Caco-2 (cell line): Measurements from ENCODE around the gene CDC73. TPM values are rescaled to one million over a fixed set of nuclear protein-coding genes. Genes with fewer than 3 reads are reported as not detected.

Experiments
- Bru-seq: library from RNA; stranded (reverse); fragments of 400-500 nt; gene quantifications from one replicate; lab custom pipeline; 2021; lab: Mats Ljungman, UMichigan
- BruChase-seq, 2 experiments: library from RNA; stranded (reverse); fragments of 400-500 nt; gene quantifications; one replicate each; lab custom pipeline; 2021; lab: Mats Ljungman, UMichigan
- BruUV-seq: library from RNA; stranded (reverse); fragments of 400-500 nt; replicated peaks from 2 replicates; lab custom pipeline; 2021; lab: Mats Ljungman, UMichigan
- CTCF ChIA-PET: fragments of 300-600 bp; sonication (Branson Sonifier 250); formaldehyde crosslinking; loops from one replicate; lab custom pipeline; 2022; ENCODE audit warnings: antibody characterized with exemption; lab: Charles Lee
- POLR2A ChIA-PET: fragments of 300-600 bp; sonication (Branson Sonifier 250); formaldehyde crosslinking; loops from one replicate; lab custom pipeline; 2022; ENCODE audit warnings: antibody characterized with exemption; lab: Charles Lee
- DNase-seq, 2 experiments: peaks; one replicate each; pipeline versions ENCODE4 v3.0.0 to v3.0.0-alpha.2; 2020 to 2022
- H3K27me3 ChIP-seq: replicated peaks from 2 replicates; pipeline ENCODE4 v1.6.0; 2011; ENCODE audit warnings: low read length; ENCODE audit not compliant: control insufficient read depth, insufficient read depth
- H3K36me3 ChIP-seq: 2 replicates; pipeline ENCODE4 v1.5.1; 2011; ENCODE audit warnings: low read length; ENCODE audit not compliant: control insufficient read depth, insufficient read depth
- H3K4me1 ChIP-seq: fragments of 250-450 bp; sonication (Bioruptor Pico); 2 replicates; pipeline ENCODE4 v1.5.1; 2020; ENCODE audit warnings: mild to moderate bottlenecking
- H3K4me3 ChIP-seq: 2 replicates; pipeline ENCODE4 v1.5.1; 2011; ENCODE audit warnings: low read depth, mild to moderate bottlenecking, control low read depth, low read length
- H3K9me3 ChIP-seq: fragments of 250-450 bp; sonication (Bioruptor Pico); 2 replicates; pipeline ENCODE4 v1.5.1; 2020; ENCODE audit warnings: mild to moderate bottlenecking, moderate library complexity
- H3K27ac Mint-ChIP-seq: one replicate; pipeline ENCODE4 v1.8.0; 2022; ENCODE audit warnings: mixed read lengths; ENCODE audit not compliant: unreplicated experiment
- H3K27me3 Mint-ChIP-seq: one replicate; pipeline ENCODE4 v1.8.0; 2022; ENCODE audit warnings: mixed read lengths; ENCODE audit not compliant: insufficient read depth, unreplicated experiment
- H3K36me3 Mint-ChIP-seq: one replicate; pipeline ENCODE4 v1.8.0; 2022; ENCODE audit warnings: mild to moderate bottlenecking, mixed read lengths; ENCODE audit not compliant: insufficient read depth, unreplicated experiment
- H3K4me1 Mint-ChIP-seq: one replicate; pipeline ENCODE4 v1.8.0; 2022; ENCODE audit warnings: low read depth, mixed read lengths; ENCODE audit not compliant: unreplicated experiment
- H3K4me3 Mint-ChIP-seq: one replicate; pipeline ENCODE4 v1.8.0; 2022; ENCODE audit warnings: mild to moderate bottlenecking, moderate library complexity, mixed read lengths; ENCODE audit not compliant: unreplicated experiment
- H3K9me3 Mint-ChIP-seq: one replicate; pipeline ENCODE4 v1.8.0; 2022; ENCODE audit warnings: mixed read lengths; ENCODE audit not compliant: unreplicated experiment
- intact Hi-C: fragments of 100-400 bp; cut with micrococcal nuclease; formaldehyde crosslinking; loops from one replicate; pipeline ENCODE4 v1.10.0; 2022; ENCODE audit not compliant: unreplicated experiment
- long read RNA-seq: library from polyadenylated mRNA; stranded (forward); transcript quantifications from one replicate; pipeline ENCODE4 v2.0.0, GENCODE V29; 2022
- total RNA-seq: library from RNA; stranded (reverse); gene quantifications from 2 replicates; pipeline ENCODE4 v1.2.3, GENCODE V29; 2022
- TF ChIP-seq, protein P1 (sequence below), 2 experiments: fragments of 200-600 bp in 1 of 2; IDR thresholded peaks; 1 replicate in 1 of 2; 2 replicates in 1 of 2; pipeline versions ENCODE4 v1.5.1 to v1.8.0; 2011 to 2022; ENCODE audit warnings: antibody characterized with exemption in 1 of 2, control low read depth in 1 of 2, inconsistent platforms in 1 of 2, low read depth in 1 of 2, low read length in 1 of 2, mild to moderate bottlenecking in 1 of 2, moderate library complexity in 1 of 2; ENCODE audit not compliant: insufficient read depth in 1 of 2, severe bottlenecking in 1 of 2, unreplicated experiment in 1 of 2

The CDC73 gene
- total RNA-seq: 48.9 and 50.5 TPM in 2 replicates
- percentile 91 among the genes with signal in this experiment for Bru-seq, nascent RNA
- BruChase-seq, experiment 1, labeled RNA remaining after a 2-hour chase: percentile 82 among the genes with signal in this experiment
- BruChase-seq, experiment 2, labeled RNA remaining after a 6-hour chase: percentile 76 among the genes with signal in this experiment
- long read RNA-seq, full-length matches to known transcripts: 82 of 102 reads
- long read RNA-seq, partial matches to known transcripts: 7 of 102 reads
- long read RNA-seq, other reads (novel, unspliced or antisense): 13 of 102 reads

DNA sequence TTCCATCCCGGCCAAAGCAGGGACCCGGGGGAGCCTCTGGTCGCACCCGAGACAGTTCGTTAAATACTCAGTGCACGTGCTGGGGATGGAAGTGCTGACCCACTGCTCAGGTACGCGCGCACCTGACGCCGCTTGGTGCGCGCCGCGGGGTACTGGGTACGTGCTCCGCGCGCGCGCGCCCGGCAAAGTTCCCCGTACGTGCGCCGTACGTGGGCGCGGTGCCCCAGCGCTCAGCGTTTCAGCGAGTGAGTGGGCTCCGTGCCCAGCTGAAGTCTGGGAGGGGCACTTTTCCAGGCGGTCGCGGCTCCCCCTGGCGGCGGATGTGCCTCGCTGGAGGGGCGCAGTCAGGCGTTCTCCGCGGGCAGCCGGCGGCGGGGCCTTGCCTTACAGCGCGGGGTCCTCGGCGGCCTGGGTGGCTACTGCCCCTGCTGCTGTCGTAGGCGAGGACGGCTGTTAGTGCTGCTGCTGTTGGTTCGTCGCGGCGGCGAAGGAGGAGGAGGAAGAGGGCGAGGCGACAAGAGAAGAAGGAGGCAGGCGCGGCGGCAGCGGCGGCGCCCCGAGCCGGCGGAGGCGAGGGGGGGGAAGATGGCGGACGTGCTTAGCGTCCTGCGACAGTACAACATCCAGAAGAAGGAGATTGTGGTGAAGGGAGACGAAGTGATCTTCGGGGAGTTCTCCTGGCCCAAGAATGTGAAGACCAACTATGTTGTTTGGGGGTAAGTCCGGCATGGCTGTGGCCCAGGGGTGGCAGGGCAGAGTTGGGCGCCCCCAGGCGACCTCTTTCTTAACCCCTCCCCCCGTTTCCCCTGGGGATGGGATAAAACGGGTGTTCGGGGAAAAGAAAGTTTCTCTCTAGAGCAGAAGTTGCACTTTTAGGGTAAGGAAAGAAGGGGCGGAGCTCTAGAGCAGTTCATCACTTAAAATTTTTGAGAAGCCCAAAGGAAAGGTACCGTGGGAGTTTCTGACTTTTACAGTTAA, at the start of gene CDC73:
Gene CDC73 (plus strand): TSS at position 416 of the 978 bp plus-strand sequence. CDS start 170 bp downstream, at position 586.
- Mint-ChIP-seq H3K36me3 (peaks cover 29% of the 10 kb centered on the region), H3K9me3 (no peaks in the 10 kb centered on the region), H3K27me3 (no peaks in the 10 kb centered on the region), H3K4me1 (peaks cover 9% of the 10 kb centered on the region), H3K27ac (peak within 1 kb of the TSS; percentile 94), H3K4me3 (peak within 1 kb of the TSS; percentile 89)
- ChIA-PET CTCF (interaction anchor here (0.6 to 0.9 kb wide), 3 partner anchors 17 to 648 kb away, joined by 3 to 8 read pairs (median 3); partner anchors contain the start of genes GLRX2 and UCHL5), POLR2A (interaction anchor here (1.5 kb wide), 1 partner anchor 17 kb away, joined by 3 read pairs; the partner anchor contains the start of gene GLRX2)
- Histone ChIP-seq H3K36me3 (peaks cover 2% of the 10 kb centered on the region; the same call in 1 of the 2 replicates), H3K27me3 (no peaks in the 10 kb centered on the region), H3K4me1 (peaks cover 12% of the 10 kb centered on the region), H3K4me3 (peak within 1 kb of the TSS; percentile 79), H3K9me3 (no peaks in the 10 kb centered on the region)
- TF ChIP-seq, protein P1, sequence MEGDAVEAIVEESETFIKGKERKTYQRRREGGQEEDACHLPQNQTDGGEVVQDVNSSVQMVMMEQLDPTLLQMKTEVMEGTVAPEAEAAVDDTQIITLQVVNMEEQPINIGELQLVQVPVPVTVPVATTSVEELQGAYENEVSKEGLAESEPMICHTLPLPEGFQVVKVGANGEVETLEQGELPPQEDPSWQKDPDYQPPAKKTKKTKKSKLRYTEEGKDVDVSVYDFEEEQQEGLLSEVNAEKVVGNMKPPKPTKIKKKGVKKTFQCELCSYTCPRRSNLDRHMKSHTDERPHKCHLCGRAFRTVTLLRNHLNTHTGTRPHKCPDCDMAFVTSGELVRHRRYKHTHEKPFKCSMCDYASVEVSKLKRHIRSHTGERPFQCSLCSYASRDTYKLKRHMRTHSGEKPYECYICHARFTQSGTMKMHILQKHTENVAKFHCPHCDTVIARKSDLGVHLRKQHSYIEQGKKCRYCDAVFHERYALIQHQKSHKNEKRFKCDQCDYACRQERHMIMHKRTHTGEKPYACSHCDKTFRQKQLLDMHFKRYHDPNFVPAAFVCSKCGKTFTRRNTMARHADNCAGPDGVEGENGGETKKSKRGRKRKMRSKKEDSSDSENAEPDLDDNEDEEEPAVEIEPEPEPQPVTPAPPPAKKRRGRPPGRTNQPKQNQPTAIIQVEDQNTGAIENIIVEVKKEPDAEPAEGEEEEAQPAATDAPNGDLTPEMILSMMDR (IDR thresholded peaks at IDR 0.05; ENCODE audit: insufficient read depth in 1 of 2, low read depth in 1 of 2, low read length in 1 of 2, severe bottlenecking in 1 of 2, unreplicated experiment in 1 of 2): peak; percentile 83 to 88
- TSS peak; percentile 53 for BruUV-seq
- intact Hi-C loops: loop anchor here (1.0 kb wide), 5 partner anchors 11 to 317 kb away; partner anchors contain the start of genes GLRX2, RO60 and UCHL5
- peak; percentile 97 for DNase-seq

DNA sequence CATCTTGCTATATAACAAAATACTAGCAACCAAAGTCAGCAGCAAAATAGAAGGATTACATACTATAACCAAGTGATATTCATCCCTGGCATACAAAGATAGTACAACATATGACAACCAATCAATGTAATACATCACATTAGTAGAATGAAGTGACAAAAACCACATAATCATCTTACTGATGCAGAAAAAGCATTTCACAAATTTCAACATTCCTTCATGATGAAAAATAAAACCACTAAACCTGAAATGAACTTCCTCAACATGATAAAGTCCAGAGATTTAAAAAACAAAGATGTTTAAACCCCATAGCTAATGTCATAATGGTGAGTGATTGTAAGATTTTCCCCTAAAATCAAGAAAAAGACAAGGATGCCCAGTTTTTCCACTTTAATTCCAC, 43.8 kb upstream of the CDC73 start:
- Mint-ChIP-seq H3K4me1 (no peaks in the 10 kb centered on the region), H3K36me3 (peaks cover 25% of the 10 kb centered on the region), H3K27me3 (no peaks in the 10 kb centered on the region), H3K9me3 (no peaks in the 10 kb centered on the region), H3K4me3 (no peak overlapping the region), H3K27ac (no peak overlapping the region)
- CTCF ChIA-PET: no interaction called here
- Histone ChIP-seq H3K36me3 (no peaks in the 10 kb centered on the region), H3K4me1 (no peaks in the 10 kb centered on the region), H3K4me3 (no peak overlapping the region), H3K27me3 (no peaks in the 10 kb centered on the region), H3K9me3 (peaks cover 3% of the 10 kb centered on the region; the same call in 1 of the 2 replicates)
- TF ChIP-seq, protein P1 (IDR thresholded peaks at IDR 0.05; ENCODE audit: insufficient read depth in 1 of 2, low read depth in 1 of 2, low read length in 1 of 2, severe bottlenecking in 1 of 2, unreplicated experiment in 1 of 2): no peak
- intact Hi-C loops: no loop called here
- POLR2A ChIA-PET: no interaction called here
- no TSS peak for BruUV-seq
- DNase-seq: no peak

DNA sequence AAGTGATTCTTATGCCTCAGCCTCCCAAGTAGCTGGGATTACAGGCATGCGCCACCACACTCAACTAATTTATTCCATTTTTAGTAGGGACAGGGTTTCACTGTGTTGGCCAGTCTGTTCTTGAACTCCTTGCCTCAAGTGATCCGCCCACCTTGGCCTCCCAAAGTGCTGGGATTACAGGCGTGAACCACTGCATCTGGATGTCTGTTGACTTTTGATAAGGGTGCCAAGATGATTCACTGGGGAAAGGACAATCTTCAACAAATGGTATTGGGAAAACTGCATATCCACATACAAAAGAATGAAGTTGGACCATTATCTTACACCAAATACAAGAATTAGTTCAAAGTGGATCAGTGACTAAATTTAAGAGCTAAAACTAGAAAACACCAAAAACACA, 42.6 kb upstream of the CDC73 start:
- no peaks in the 10 kb centered on the region for H3K27me3 ChIP-seq
- no peak for DNase-seq
- no peak overlapping the region for H3K4me3 ChIP-seq
- CTCF ChIA-PET: no interaction called here
- no peaks in the 10 kb centered on the region for H3K4me1 Mint-ChIP-seq
- H3K27me3 Mint-ChIP-seq: no peaks in the 10 kb centered on the region
- BruUV-seq: no TSS peak
- no peak overlapping the region for H3K4me3 Mint-ChIP-seq
- intact Hi-C loops: no loop called here
- peaks cover 3% of the 10 kb centered on the region; the same call in 1 of the 2 replicates for H3K9me3 ChIP-seq
- no peaks in the 10 kb centered on the region for H3K9me3 Mint-ChIP-seq
- H3K36me3 ChIP-seq: no peaks in the 10 kb centered on the region
- no peaks in the 10 kb centered on the region for H3K4me1 ChIP-seq
- H3K36me3 Mint-ChIP-seq: peaks cover 28% of the 10 kb centered on the region
- TF ChIP-seq, protein P1 (IDR thresholded peaks at IDR 0.05; ENCODE audit: insufficient read depth in 1 of 2, low read depth in 1 of 2, low read length in 1 of 2, severe bottlenecking in 1 of 2, unreplicated experiment in 1 of 2): no peak
- POLR2A ChIA-PET: no interaction called here
- no peak overlapping the region for H3K27ac Mint-ChIP-seq
